ENCODE measurements around the gene CROT. TPM values are rescaled to one million over a fixed set of nuclear protein-coding genes. Genes with fewer than 3 reads are reported as not detected.

CROT gene
- total and polyA plus RNA-seq, 2 experiments from 2014 or later, result 8.9 to 14.0 TPM

GRCh38 chr7:87342231-87342630 is 3.2 kb upstream of the CROT start:
- Mint-ChIP-seq H3K4me3 (peak overlapping the region; percentile 26; the same call in 2 of the 3 replicates), H3K27ac (0 out of 2 replicates have a peak overlapping the region, but pooled peaks have one; percentile 49), H3K27me3 (ENCODE audit: insufficient read depth, low read depth, poor library complexity) (peaks cover 4% of the 10 kb centered on the region), H3K36me3 (ENCODE audit: low read depth) (peaks cover 12% of the 10 kb centered on the region; the same call in 2 of the 3 replicates), H3K9me3 (no peaks in the 10 kb centered on the region), H3K4me1 (peaks cover 34% of the 10 kb centered on the region)
- DNase-seq (ENCODE audit: low spot score), result no peak
- Histone ChIP-seq H3K27ac (ENCODE audit: low read depth) (no peak overlapping the region), H2AFZ (no peak overlapping the region), H3K27me3 (ENCODE audit: insufficient read depth) (peaks cover 6% of the 10 kb centered on the region; the same call in 1 of the 2 replicates), H3K79me2 (replicated peaks; ENCODE audit: insufficient read depth) (no peaks in the 10 kb centered on the region), H3K4me3 (no peak overlapping the region), H3K9me2 (ENCODE audit: insufficient read depth) (no peaks in the 10 kb centered on the region), H3K4me1 (ENCODE audit: insufficient read depth) (peaks cover 24% of the 10 kb centered on the region), H3K4me2 (peak overlapping the region; percentile 13; the same call in 1 of the 2 replicates), H3F3A (replicated peaks; ENCODE audit: low read depth) (no peaks in the 10 kb centered on the region), H3K36me3 (ENCODE audit: insufficient read depth) (no peaks in the 10 kb centered on the region), H4K20me1 (replicated peaks; ENCODE audit: insufficient read depth) (no peaks in the 10 kb centered on the region)
- TF ChIP-seq POLR2AphosphoS5 (IDR thresholded peaks at IDR 0.05; ENCODE audit: low read depth) (no peak), CTCF (conservative IDR thresholded peaks at IDR 0.05; ENCODE audit: low read depth in 2 of 2) (no peak), REST (IDR thresholded peaks at IDR 0.05; ENCODE audit: unreplicated experiment) (no peak), JUNB (IDR thresholded peaks at IDR 0.05; ENCODE audit: unreplicated experiment) (no peak), ZNF331 (CRISPR knock-in tag; IDR thresholded peaks at IDR 0.05; ENCODE audit: low read depth) (no peak)
- ATAC-seq, result no peak

GRCh38 chr7:87344446-87344845 is 1.0 kb upstream of the CROT start:
- DNase-seq (ENCODE audit: low spot score) (no peak), ATAC-seq (no peak)
- peak overlapping the region; percentile 88 for H3K4me2 ChIP-seq
- Mint-ChIP-seq H3K9me3 (no peaks in the 10 kb centered on the region; the same call in 2 of the 3 replicates), H3K4me1 (peaks cover 34% of the 10 kb centered on the region), H3K4me3 (peak overlapping the region; percentile 88), H3K27ac (no peak overlapping the region), H3K36me3 (ENCODE audit: low read depth) (peaks cover 27% of the 10 kb centered on the region), H3K27me3 (ENCODE audit: insufficient read depth, low read depth, poor library complexity) (peaks cover 6% of the 10 kb centered on the region)
- no peaks in the 10 kb centered on the region for H3K9me2 ChIP-seq (ENCODE audit: insufficient read depth)
- H3K36me3 ChIP-seq (ENCODE audit: insufficient read depth), result no peaks in the 10 kb centered on the region; the same call in 1 of the 2 replicates
- no peaks in the 10 kb centered on the region for H3F3A ChIP-seq (replicated peaks; ENCODE audit: low read depth)
- H3K4me1 ChIP-seq (ENCODE audit: insufficient read depth), result peaks cover 24% of the 10 kb centered on the region
- H3K27ac ChIP-seq (ENCODE audit: low read depth), result no peak overlapping the region
- H2AFZ ChIP-seq, result no peak overlapping the region
- H3K79me2 ChIP-seq (replicated peaks; ENCODE audit: insufficient read depth), result no peaks in the 10 kb centered on the region
- peak overlapping the region; percentile 63 for H3K4me3 ChIP-seq
- H3K27me3 ChIP-seq (ENCODE audit: insufficient read depth), result peaks cover 6% of the 10 kb centered on the region; the same call in 1 of the 2 replicates
- no peaks in the 10 kb centered on the region for H4K20me1 ChIP-seq (replicated peaks; ENCODE audit: insufficient read depth)
- no peak for TF ChIP-seq ETS1 (IDR thresholded peaks at IDR 0.05)
- TF ChIP-seq POLR2AphosphoS5 (IDR thresholded peaks at IDR 0.05; ENCODE audit: low read depth), result no peak
- no peak for TF ChIP-seq ZNF331 (CRISPR knock-in tag; IDR thresholded peaks at IDR 0.05; ENCODE audit: low read depth)
- no peak for TF ChIP-seq STAT1 (IDR thresholded peaks at IDR 0.05; ENCODE audit: unreplicated experiment)
- TF ChIP-seq JUNB (IDR thresholded peaks at IDR 0.05; ENCODE audit: unreplicated experiment), result no peak
- TF ChIP-seq REST (IDR thresholded peaks at IDR 0.05; ENCODE audit: unreplicated experiment), result no peak
- no peak for TF ChIP-seq EZH2phosphoT487 (IDR thresholded peaks at IDR 0.05; ENCODE audit: unreplicated experiment)

All from GM23338 (cell line).